Stimulated activated naive CD8-positive, alpha-beta T cell treated with anti-CD3 and anti-CD28 coated beads, Interleukin-15, Interleukin-2, amounts not matched to agents 100 ng/mL and 50 ng/mL, for 24 hours (primary cell): ENCODE data around the gene SNCAIP.

Experiments used
- H3K27ac Mint-ChIP-seq: one replicate; pipeline ENCODE4 v1.8.0; 2021; ENCODE audit warnings: mild to moderate bottlenecking, mixed read lengths
- H3K27me3 Mint-ChIP-seq: one replicate; pipeline ENCODE4 v1.8.0; 2021; ENCODE audit warnings: mixed read lengths
- H3K36me3 Mint-ChIP-seq: one replicate; pipeline ENCODE4 v1.8.0; 2021; ENCODE audit warnings: low read depth, mixed read lengths
- H3K4me1 Mint-ChIP-seq: one replicate; pipeline ENCODE4 v1.8.0; 2021; ENCODE audit warnings: low read depth, mixed read lengths
- H3K4me3 Mint-ChIP-seq: one replicate; pipeline ENCODE4 v1.8.0; 2021; ENCODE audit warnings: mild to moderate bottlenecking, mixed read lengths
- H3K9me3 Mint-ChIP-seq: one replicate; pipeline ENCODE4 v1.8.0; 2021; ENCODE audit warnings: mixed read lengths

The SNCAIP gene

DNA sequence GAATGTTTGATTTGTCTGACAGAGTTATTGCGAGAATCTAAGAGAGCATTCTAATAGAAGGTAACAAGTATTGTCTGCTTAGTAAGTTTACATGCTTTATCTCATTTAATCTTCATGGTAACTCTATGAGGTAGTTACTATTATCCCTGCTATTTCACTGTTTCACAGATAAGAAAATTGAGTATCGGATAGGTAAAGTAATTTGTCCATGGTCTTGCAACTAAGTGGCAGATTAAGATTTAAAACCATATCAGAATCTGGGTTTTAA lies 118.2 kb downstream of the SNCAIP start:
- H3K36me3 Mint-ChIP-seq, result no peaks in the 10 kb centered on the region
- peaks cover 3% of the 10 kb centered on the region for H3K27me3 Mint-ChIP-seq
- no peak overlapping the region for H3K27ac Mint-ChIP-seq
- H3K4me3 Mint-ChIP-seq, result no peak overlapping the region
- H3K9me3 Mint-ChIP-seq, result peaks cover 5% of the 10 kb centered on the region
- H3K4me1 Mint-ChIP-seq, result no peaks in the 10 kb centered on the region

DNA sequence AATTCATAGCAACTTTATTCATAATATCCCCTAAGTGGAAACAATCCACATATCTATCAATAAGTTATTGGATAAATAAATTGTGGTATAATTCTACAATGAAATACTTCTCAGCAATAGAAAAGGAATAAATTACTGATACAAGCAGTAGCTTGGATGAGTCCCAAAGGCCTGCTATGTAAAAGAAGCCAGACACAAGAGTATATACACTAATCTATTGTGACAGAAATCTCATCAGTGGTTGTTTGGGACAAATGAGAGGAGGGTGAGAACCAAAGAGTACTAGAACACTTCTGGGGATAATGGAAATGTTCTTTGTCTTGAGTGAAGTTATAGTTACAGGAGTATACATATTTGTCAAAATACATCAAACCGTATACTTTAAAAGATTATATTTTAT lies 119.3 kb downstream of the SNCAIP start:
- Mint-ChIP-seq H3K4me1 (no peaks in the 10 kb centered on the region), H3K4me3 (no peak overlapping the region), H3K36me3 (no peaks in the 10 kb centered on the region), H3K27me3 (peaks cover 3% of the 10 kb centered on the region), H3K9me3 (peaks cover 5% of the 10 kb centered on the region), H3K27ac (no peak overlapping the region)

- no peak overlapping the region for H3K27ac Mint-ChIP-seq
- H3K9me3 Mint-ChIP-seq, result peaks cover 5% of the 10 kb centered on the region
- H3K36me3 Mint-ChIP-seq, result no peaks in the 10 kb centered on the region
- H3K4me3 Mint-ChIP-seq, result no peak overlapping the region
- no peaks in the 10 kb centered on the region for H3K27me3 Mint-ChIP-seq
- H3K4me1 Mint-ChIP-seq, result no peaks in the 10 kb centered on the region
These were observed 122.4 kb downstream of the SNCAIP start for GRCh38 chr5:122434205-122434970.

DNA sequence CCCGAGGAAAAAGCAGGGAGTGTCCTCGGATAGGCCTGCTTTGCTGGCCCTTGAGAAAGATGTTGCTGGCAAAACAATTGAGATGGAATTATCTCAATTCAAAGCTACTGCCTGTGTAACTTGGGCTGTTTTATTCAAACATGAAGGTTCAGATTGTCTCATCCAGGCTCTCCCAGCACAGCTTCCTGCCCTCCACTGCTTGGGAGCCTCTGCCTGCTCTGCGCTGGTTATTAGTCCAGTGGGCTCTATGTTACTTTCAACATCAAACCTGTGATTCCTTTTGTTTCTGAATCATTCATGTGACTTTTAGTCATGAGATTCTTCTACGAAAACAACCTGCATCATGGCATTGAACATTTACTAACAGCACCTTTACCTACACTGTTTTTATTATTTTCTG lies 123.2 kb downstream of the SNCAIP start:
- Mint-ChIP-seq H3K9me3 (peaks cover 5% of the 10 kb centered on the region), H3K36me3 (no peaks in the 10 kb centered on the region), H3K4me1 (no peaks in the 10 kb centered on the region), H3K4me3 (no peak overlapping the region), H3K27ac (no peak overlapping the region), H3K27me3 (no peaks in the 10 kb centered on the region)

DNA sequence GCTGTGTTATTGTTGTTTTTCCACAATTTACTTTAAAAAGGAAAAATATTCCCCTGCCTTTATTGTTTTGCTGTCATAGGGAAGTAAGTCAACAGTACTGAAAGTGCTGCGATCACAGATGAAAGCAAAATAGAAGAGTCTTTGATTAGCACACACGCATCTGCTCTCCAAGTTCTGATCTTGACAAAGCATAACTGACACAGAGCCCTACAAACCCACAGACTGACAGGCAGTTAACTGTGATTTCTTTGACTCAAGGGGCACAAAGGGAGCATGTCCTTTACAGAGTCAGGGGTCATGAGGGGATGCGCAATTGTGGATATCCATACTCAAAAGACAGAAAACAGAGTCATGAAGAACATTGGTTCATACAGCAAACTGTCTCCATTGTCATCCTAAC lies 123.7 kb downstream of the SNCAIP start:
- Mint-ChIP-seq H3K27ac (no peak overlapping the region), H3K36me3 (no peaks in the 10 kb centered on the region), H3K4me3 (no peak overlapping the region), H3K9me3 (peaks cover 5% of the 10 kb centered on the region), H3K4me1 (no peaks in the 10 kb centered on the region), H3K27me3 (no peaks in the 10 kb centered on the region)

DNA sequence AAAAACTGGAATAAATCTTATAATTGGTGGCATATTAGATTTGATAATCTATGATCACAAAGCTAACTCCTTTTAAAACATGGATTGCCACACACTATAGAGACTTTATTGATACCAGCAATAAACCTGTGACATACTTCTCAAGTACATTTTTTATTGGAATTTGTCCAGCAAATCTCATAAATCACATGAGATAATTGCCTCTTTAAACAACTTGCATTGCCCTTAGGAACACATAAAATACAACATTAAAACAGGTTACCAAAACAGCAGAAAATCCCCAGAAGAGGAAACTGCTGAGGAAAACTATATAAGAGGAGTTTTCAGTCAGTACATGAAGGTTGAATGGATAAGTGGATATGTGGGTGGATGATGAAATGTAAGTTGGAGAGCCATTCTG lies 124.6 kb downstream of the SNCAIP start:
- H3K4me1 Mint-ChIP-seq, result no peaks in the 10 kb centered on the region
- no peaks in the 10 kb centered on the region for H3K36me3 Mint-ChIP-seq
- H3K27me3 Mint-ChIP-seq, result no peaks in the 10 kb centered on the region
- no peak overlapping the region for H3K27ac Mint-ChIP-seq
- no peak overlapping the region for H3K4me3 Mint-ChIP-seq
- peaks cover 5% of the 10 kb centered on the region for H3K9me3 Mint-ChIP-seq

GRCh38 chr5:122439645-122440044 lies 127.6 kb downstream of the SNCAIP start:
- Mint-ChIP-seq H3K4me1 (no peaks in the 10 kb centered on the region), H3K9me3 (no peaks in the 10 kb centered on the region), H3K4me3 (no peak overlapping the region), H3K27ac (no peak overlapping the region), H3K27me3 (peaks cover 3% of the 10 kb centered on the region), H3K36me3 (no peaks in the 10 kb centered on the region)

- Mint-ChIP-seq H3K27ac (no peak overlapping the region), H3K4me1 (no peaks in the 10 kb centered on the region), H3K36me3 (no peaks in the 10 kb centered on the region), H3K4me3 (no peak overlapping the region), H3K9me3 (no peaks in the 10 kb centered on the region), H3K27me3 (peaks cover 3% of the 10 kb centered on the region)
These were observed 130.9 kb downstream of the SNCAIP start for GRCh38 chr5:122442938-122443337.

- Mint-ChIP-seq H3K9me3 (no peaks in the 10 kb centered on the region), H3K27me3 (peaks cover 3% of the 10 kb centered on the region), H3K4me3 (no peak overlapping the region), H3K27ac (no peak overlapping the region), H3K36me3 (no peaks in the 10 kb centered on the region), H3K4me1 (no peaks in the 10 kb centered on the region)
These were observed 132.4 kb downstream of the SNCAIP start for GRCh38 chr5:122444411-122444810.

DNA sequence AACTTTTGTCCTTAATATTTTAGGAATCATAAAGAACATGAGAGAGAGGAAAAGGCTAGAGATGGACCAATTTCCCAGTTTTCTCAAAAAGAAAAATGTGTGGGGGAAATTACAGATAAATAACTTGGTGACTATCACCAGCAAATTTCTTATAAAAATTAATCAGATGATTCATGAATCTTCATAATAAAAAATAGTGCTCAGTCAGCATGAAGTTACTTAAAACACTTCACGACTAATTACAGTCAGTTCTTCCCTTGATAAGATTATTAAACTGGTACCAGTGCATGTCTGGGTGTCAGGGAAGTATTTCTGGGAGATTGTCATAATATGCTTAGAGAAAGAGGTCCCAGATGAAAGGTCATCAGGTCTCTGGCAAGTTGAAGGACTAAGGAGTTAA lies 133.0 kb downstream of the SNCAIP start:
- H3K36me3 Mint-ChIP-seq, result no peaks in the 10 kb centered on the region
- no peaks in the 10 kb centered on the region for H3K4me1 Mint-ChIP-seq
- no peak overlapping the region for H3K27ac Mint-ChIP-seq
- H3K9me3 Mint-ChIP-seq, result no peaks in the 10 kb centered on the region
- no peak overlapping the region for H3K4me3 Mint-ChIP-seq
- peaks cover 3% of the 10 kb centered on the region for H3K27me3 Mint-ChIP-seq

GRCh38 chr5:122447072-122447471 lies 135.0 kb downstream of the SNCAIP start:
- Mint-ChIP-seq H3K4me1 (no peaks in the 10 kb centered on the region), H3K9me3 (no peaks in the 10 kb centered on the region), H3K27ac (no peak overlapping the region)

DNA sequence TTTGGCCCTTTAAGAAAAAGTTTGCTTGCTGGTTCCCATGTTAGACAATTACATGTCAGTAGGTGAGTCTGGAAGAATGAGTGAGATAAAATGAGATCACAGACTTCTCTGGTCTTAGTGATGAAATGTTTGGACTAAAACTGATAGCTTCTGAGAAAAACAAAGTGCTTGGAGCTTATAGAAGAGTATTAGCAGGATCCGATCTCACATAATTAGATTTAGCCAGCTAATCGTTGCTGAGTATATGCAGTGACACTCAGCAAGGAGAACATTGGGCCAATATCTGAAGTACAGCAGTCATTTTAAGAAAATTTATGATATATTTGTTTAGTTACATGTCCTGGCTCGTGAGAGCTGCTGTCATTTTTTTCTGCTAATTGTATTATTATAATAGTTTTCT lies 135.8 kb downstream of the SNCAIP start:
- H3K27me3 Mint-ChIP-seq, result no peaks in the 10 kb centered on the region
- H3K36me3 Mint-ChIP-seq, result no peaks in the 10 kb centered on the region
- H3K9me3 Mint-ChIP-seq, result no peaks in the 10 kb centered on the region
- H3K4me3 Mint-ChIP-seq, result no peak overlapping the region
- H3K27ac Mint-ChIP-seq, result no peak overlapping the region
- no peaks in the 10 kb centered on the region for H3K4me1 Mint-ChIP-seq

More at GRCh38 chr5:122447072-122447471, 135.0 kb downstream of the SNCAIP start:
- no peak overlapping the region for H3K4me3 Mint-ChIP-seq
- H3K36me3 Mint-ChIP-seq, result no peaks in the 10 kb centered on the region
- H3K27me3 Mint-ChIP-seq, result peaks cover 3% of the 10 kb centered on the region

DNA sequence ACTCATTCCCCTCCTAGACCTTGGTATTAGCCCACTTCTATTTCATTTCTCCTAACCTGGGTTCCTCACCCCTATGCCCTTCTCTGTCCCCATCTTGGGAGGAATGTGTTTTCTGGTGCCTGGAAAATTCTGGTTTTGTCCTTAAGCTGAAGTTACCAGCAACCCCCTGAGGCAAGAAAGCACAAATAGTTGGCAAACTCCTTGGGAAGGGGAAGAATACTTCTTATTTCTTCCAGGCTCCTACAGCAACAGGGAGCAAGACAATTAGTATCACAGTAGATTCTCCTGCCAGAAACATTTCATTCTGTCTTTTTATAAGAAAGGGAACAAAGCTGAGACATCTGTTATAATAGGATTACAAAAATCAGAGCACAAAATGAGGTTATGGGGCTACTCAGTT lies 142.5 kb downstream of the SNCAIP start:
- Mint-ChIP-seq H3K27ac (no peak overlapping the region), H3K36me3 (no peaks in the 10 kb centered on the region), H3K9me3 (no peaks in the 10 kb centered on the region), H3K4me1 (no peaks in the 10 kb centered on the region), H3K4me3 (no peak overlapping the region), H3K27me3 (no peaks in the 10 kb centered on the region)

GRCh38 chr5:122455939-122456338 lies 143.9 kb downstream of the SNCAIP start:
- Mint-ChIP-seq H3K9me3 (no peaks in the 10 kb centered on the region), H3K27ac (no peak overlapping the region), H3K36me3 (no peaks in the 10 kb centered on the region), H3K27me3 (peaks cover 4% of the 10 kb centered on the region), H3K4me1 (no peaks in the 10 kb centered on the region), H3K4me3 (no peak overlapping the region)

DNA sequence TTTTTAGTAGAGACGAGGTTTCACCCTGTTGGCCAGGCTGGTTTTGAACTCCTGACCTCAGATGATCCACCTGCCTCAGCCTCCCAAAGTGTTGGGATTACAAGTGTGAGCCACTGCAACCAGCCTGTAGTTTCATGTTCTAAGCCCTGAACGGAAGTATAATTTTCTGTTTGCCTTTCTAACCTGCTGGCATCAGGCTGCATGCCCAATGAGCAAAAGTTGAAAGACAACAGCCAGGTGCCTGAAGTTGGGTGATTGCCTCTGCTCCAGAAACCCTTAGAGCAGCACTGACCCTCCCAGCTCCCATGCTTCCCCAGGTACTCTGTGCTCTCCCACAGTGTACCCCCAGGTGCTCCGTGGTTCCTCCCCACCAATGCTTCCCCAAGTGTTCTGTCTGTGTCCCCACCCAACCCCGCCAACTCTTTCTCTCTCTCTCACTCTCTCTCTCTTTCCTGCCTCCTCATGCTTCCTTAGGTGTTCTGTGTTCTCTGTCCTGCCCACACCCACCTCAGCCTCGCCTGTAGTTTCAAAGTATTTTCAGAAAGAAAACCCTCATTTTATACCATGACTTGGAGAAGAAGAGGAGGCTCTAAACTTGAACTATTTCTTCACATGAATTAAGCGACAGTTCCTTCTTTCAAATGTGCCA lies 145.3 kb downstream of the SNCAIP start:
- Mint-ChIP-seq H3K4me1 (no peaks in the 10 kb centered on the region), H3K27ac (no peak overlapping the region), H3K27me3 (peaks cover 4% of the 10 kb centered on the region), H3K4me3 (no peak overlapping the region), H3K9me3 (no peaks in the 10 kb centered on the region), H3K36me3 (no peaks in the 10 kb centered on the region)

- H3K9me3 Mint-ChIP-seq, result no peaks in the 10 kb centered on the region
These were observed 146.3 kb downstream of the SNCAIP start for GRCh38 chr5:122458278-122458872.

More at GRCh38 chr5:122458278-122458872, 146.3 kb downstream of the SNCAIP start:
- H3K4me1 Mint-ChIP-seq, result no peaks in the 10 kb centered on the region
- no peaks in the 10 kb centered on the region for H3K36me3 Mint-ChIP-seq
- no peak overlapping the region for H3K4me3 Mint-ChIP-seq
- peaks cover 4% of the 10 kb centered on the region for H3K27me3 Mint-ChIP-seq
- H3K27ac Mint-ChIP-seq, result no peak overlapping the region
